GM12878 (cell line): ENCODE data around the gene ESYT2.

ENCODE experiments used
- E2F4 ChIP-seq: IDR thresholded peaks from 2 replicates; pipeline ENCODE4 v1.6.1; 2012; ENCODE audit warnings: low read depth, low read length, improper control_type of control experiment
- GABPA ChIP-seq: IDR thresholded peaks from 2 replicates; pipeline ENCODE4 v1.6.1; 2014; ENCODE audit warnings: antibody characterized with exemption, low read depth, mild to moderate bottlenecking, inconsistent platforms
- YY1 ChIP-seq: IDR thresholded peaks from 2 replicates; pipeline ENCODE4 v1.6.1; 2011; ENCODE audit warnings: low read depth, mild to moderate bottlenecking, low read length

DNA sequence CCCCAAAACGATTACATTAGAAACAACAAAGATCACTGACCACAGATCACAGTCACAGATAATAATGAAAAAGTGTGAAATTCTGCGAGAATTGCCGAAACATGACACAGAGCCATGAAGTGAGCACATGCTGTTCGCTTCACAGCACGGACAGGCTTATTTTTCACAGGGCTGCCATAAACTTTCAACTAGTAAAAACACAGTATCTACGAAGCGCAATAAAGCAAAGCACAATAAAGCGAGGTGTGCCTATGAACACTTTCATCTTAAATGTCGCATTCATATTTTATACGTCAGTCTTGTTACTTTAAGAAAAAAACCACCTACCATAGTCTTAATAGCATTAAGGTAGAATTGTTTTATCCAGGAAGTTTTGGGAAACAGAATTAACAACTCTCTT, 51.5 kb downstream of the ESYT2 start:
- TF ChIP-seq YY1 (no peak), GABPA (no peak), E2F4 (no peak)
